Tibial nerve (tissue), 3 donors: ENCODE data around the gene SLC44A2.

Experiments
- POLR2A ChIP-seq, 2 donors: fragments of 450-650 bp; IDR thresholded peaks; one replicate each; pipeline ENCODE4 v1.6.1; 2017; ENCODE audit warnings: antibody characterized with exemption in 2 of 2, mild to moderate bottlenecking in 2 of 2, moderate library complexity in 2 of 2
- TF ChIP-seq, protein P1 (sequence below), 5 experiments: fragments of 200-600 bp in 3 of 5; fragments of 450-650 bp in 2 of 5; sonication (generic) in 3 of 5; IDR thresholded peaks; one replicate each; pipeline ENCODE4 v1.5.1; 2016 to 2019; ENCODE audit warnings: antibody characterized with exemption in 5 of 5, mild to moderate bottlenecking in 3 of 5, moderate library complexity in 2 of 5

DNA sequence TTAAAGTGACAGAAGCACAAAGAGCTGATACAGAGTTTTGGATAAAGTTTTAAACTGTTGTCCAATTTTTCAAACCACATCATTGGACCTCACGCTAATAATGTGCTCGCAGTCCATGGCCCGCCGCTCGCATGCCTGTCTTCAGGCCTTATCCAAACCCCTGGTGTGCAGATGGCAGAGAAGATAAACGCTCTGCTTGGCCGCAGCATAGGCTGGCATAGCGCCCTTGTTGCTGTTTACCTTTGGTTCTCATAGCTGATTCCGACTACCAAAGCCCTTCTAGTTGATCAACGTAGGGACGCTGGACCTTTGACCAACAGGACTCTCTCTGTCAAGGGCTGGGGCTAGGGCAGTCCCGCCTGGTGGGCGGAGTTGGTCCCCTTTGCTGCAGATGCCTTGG lies 52.4 kb downstream of the SLC44A2 start:
- TF ChIP-seq POLR2A (IDR thresholded peaks at IDR 0.05), result no peak
- TF ChIP-seq, protein P1, sequence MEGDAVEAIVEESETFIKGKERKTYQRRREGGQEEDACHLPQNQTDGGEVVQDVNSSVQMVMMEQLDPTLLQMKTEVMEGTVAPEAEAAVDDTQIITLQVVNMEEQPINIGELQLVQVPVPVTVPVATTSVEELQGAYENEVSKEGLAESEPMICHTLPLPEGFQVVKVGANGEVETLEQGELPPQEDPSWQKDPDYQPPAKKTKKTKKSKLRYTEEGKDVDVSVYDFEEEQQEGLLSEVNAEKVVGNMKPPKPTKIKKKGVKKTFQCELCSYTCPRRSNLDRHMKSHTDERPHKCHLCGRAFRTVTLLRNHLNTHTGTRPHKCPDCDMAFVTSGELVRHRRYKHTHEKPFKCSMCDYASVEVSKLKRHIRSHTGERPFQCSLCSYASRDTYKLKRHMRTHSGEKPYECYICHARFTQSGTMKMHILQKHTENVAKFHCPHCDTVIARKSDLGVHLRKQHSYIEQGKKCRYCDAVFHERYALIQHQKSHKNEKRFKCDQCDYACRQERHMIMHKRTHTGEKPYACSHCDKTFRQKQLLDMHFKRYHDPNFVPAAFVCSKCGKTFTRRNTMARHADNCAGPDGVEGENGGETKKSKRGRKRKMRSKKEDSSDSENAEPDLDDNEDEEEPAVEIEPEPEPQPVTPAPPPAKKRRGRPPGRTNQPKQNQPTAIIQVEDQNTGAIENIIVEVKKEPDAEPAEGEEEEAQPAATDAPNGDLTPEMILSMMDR (IDR thresholded peaks at IDR 0.05), result no peak
